GM23338 (cell line): ENCODE data around the gene MGAT4B. TPM values are rescaled to one million over a fixed set of nuclear protein-coding genes. Genes with fewer than 3 reads are reported as not detected.

Experiments used
- ATAC-seq: fragments of 200-7000 bp; cut with Tn5 transposase; 3 replicates; pipeline ENCODE4 v1.9.1; 2020
- DNase-seq: peaks from one replicate; pipeline ENCODE4 v3.0.0-alpha.2; 2015; ENCODE audit warnings: low spot score
- H2AFZ ChIP-seq: fragments of 200-600 bp; sonication (generic); 2 replicates; pipeline ENCODE4 v1.8.0; 2016; ENCODE audit warnings: antibody characterized with exemption, mild to moderate bottlenecking, moderate library complexity
- H3F3A ChIP-seq: fragments of 200-600 bp; sonication (generic); replicated peaks from 2 replicates; pipeline ENCODE4 v1.8.0; 2017; ENCODE audit warnings: antibody characterized with exemption, mixed run types, low read depth
- H3K27ac ChIP-seq: fragments of 200-600 bp; sonication (generic); 2 replicates; pipeline ENCODE4 v1.6.1; 2016; ENCODE audit warnings: low read depth
- H3K27me3 ChIP-seq: fragments of 200-600 bp; sonication (generic); 2 replicates; pipeline ENCODE4 v1.8.0; 2016; ENCODE audit warnings: mild to moderate bottlenecking, mixed run types, moderate library complexity; ENCODE audit not compliant: insufficient read depth
- H3K36me3 ChIP-seq: fragments of 200-600 bp; sonication (generic); 2 replicates; pipeline ENCODE4 v1.8.0; 2016; ENCODE audit warnings: mild to moderate bottlenecking; ENCODE audit not compliant: insufficient read depth
- H3K4me1 ChIP-seq: fragments of 200-600 bp; sonication (generic); 2 replicates; pipeline ENCODE4 v1.8.0; 2016; ENCODE audit warnings: mild to moderate bottlenecking, moderate library complexity; ENCODE audit not compliant: insufficient read depth
- H3K4me2 ChIP-seq: fragments of 200-600 bp; sonication (generic); 2 replicates; pipeline ENCODE4 v1.7.1; 2017; ENCODE audit warnings: mixed run types
- H3K4me3 ChIP-seq: fragments of 200-600 bp; sonication (generic); 2 replicates; pipeline ENCODE4 v1.6.1; 2016; ENCODE audit warnings: mixed run types
- H3K79me2 ChIP-seq: fragments of 200-600 bp; sonication (generic); replicated peaks from 2 replicates; pipeline ENCODE4 v1.8.0; 2017; ENCODE audit warnings: mild to moderate bottlenecking; ENCODE audit not compliant: insufficient read depth
- H3K9me2 ChIP-seq: fragments of 200-600 bp; sonication (generic); 2 replicates; pipeline ENCODE4 v1.8.0; 2017; ENCODE audit not compliant: insufficient read depth
- H4K20me1 ChIP-seq: fragments of 200-600 bp; sonication (generic); replicated peaks from 2 replicates; pipeline ENCODE4 v1.8.0; 2017; ENCODE audit warnings: mild to moderate bottlenecking; ENCODE audit not compliant: insufficient read depth
- H3K27ac Mint-ChIP-seq: 2 replicates; pipeline ENCODE4 v1.8.0; 2020; ENCODE audit warnings: inconsistent platforms, mild to moderate bottlenecking, moderate library complexity, mixed read lengths
- H3K27me3 Mint-ChIP-seq: 3 replicates; pipeline ENCODE4 v1.8.0; 2022; ENCODE audit warnings: low read depth, mild to moderate bottlenecking, moderate library complexity, mixed read lengths, inconsistent platforms; ENCODE audit not compliant: insufficient read depth, poor library complexity
- H3K36me3 Mint-ChIP-seq: 3 replicates; pipeline ENCODE4 v1.8.0; 2021; ENCODE audit warnings: low read depth, mild to moderate bottlenecking, inconsistent platforms, moderate library complexity, mixed read lengths
- H3K4me1 Mint-ChIP-seq: 3 replicates; pipeline ENCODE4 v1.8.0; 2020; ENCODE audit warnings: mild to moderate bottlenecking, inconsistent platforms, mixed read lengths
- H3K4me3 Mint-ChIP-seq: 3 replicates; pipeline ENCODE4 v1.8.0; 2021; ENCODE audit warnings: moderate library complexity, mild to moderate bottlenecking, inconsistent platforms, mixed read lengths
- H3K9me3 Mint-ChIP-seq: 3 replicates; pipeline ENCODE4 v1.8.0; 2020; ENCODE audit warnings: moderate library complexity, mild to moderate bottlenecking, inconsistent platforms, mixed read lengths
- CREB1 ChIP-seq: fragments of 250-450 bp; sonication (Bioruptor Pico); IDR thresholded peaks from 2 replicates; pipeline ENCODE4 v1.5.0; 2020; ENCODE audit warnings: low read depth, mild to moderate bottlenecking, moderate library complexity
- CTCF ChIP-seq, 2 experiments: fragments of 200-600 bp in 1 of 2; sonication (generic) in 1 of 2; conservative IDR thresholded peaks; 2 replicates each; pipeline versions ENCODE4 v1.5.1 to v1.6.1; 2016 to 2017; ENCODE audit warnings: antibody characterized with exemption in 2 of 2, low read depth in 2 of 2, mild to moderate bottlenecking in 2 of 2, moderate library complexity in 1 of 2
- EZH2 ChIP-seq: fragments of 200-600 bp; sonication (generic); IDR thresholded peaks from one replicate; pipeline ENCODE4 v1.8.0; 2017; ENCODE audit warnings: antibody characterized with exemption, mild to moderate bottlenecking, low read depth; ENCODE audit not compliant: unreplicated experiment
- EZH2phosphoT487 ChIP-seq: fragments of 200-600 bp; sonication (generic); IDR thresholded peaks from one replicate; pipeline ENCODE4 v1.8.1; 2018; ENCODE audit warnings: antibody characterized with exemption; ENCODE audit not compliant: unreplicated experiment
- JUNB ChIP-seq: IDR thresholded peaks from one replicate; pipeline ENCODE4 v1.6.1; 2016; ENCODE audit warnings: antibody characterized with exemption; ENCODE audit not compliant: unreplicated experiment
- NANOG ChIP-seq: IDR thresholded peaks from 2 replicates; pipeline ENCODE4 v1.6.1; 2016; ENCODE audit warnings: antibody characterized with exemption, borderline replicate concordance
- POLR2AphosphoS5 ChIP-seq: IDR thresholded peaks from 2 replicates; pipeline ENCODE4 v1.6.1; 2016; ENCODE audit warnings: antibody characterized with exemption, low read depth
- STAT1 ChIP-seq: IDR thresholded peaks from one replicate; pipeline ENCODE4 v1.6.1; 2016; ENCODE audit warnings: antibody characterized with exemption; ENCODE audit not compliant: unreplicated experiment
- ZNF331 ChIP-seq: fragments of 250-450 bp; sonication (Bioruptor Pico); IDR thresholded peaks from 2 replicates; pipeline ENCODE4 v1.5.0; 2020; ENCODE audit warnings: low read depth, mild to moderate bottlenecking, moderate library complexity
- ZNF462 ChIP-seq: fragments of 250-450 bp; sonication (Bioruptor Pico); IDR thresholded peaks from 2 replicates; pipeline ENCODE4 v1.5.0; 2020; ENCODE audit warnings: mild to moderate bottlenecking, moderate library complexity
- polyA plus RNA-seq: library from polyadenylated mRNA; unstranded; fragments of >200 nt; fragmentation: Nextera tagmentation; extraction: Ambion mirVana; gene quantifications from 2 replicates; pipeline ENCODE4 v1.2.1, GENCODE V29; 2016
- total RNA-seq: library from RNA; depleted of rRNA; stranded (reverse); fragments of >200 nt; shearing (Covaris generic); gene quantifications from 2 replicates; pipeline ENCODE4 v1.2.3, GENCODE V29; 2014

Gene MGAT4B
- total and polyA plus RNA-seq, 2 experiments from 2014 or later = 32.3 to 101 TPM

GRCh38 chr5:179759581-179760551 is 46.8 kb downstream of the MGAT4B start:
- no peaks in the 10 kb centered on the region for H3K27me3 ChIP-seq
- ATAC-seq (peak; percentile 15; the same call in 2 of the 3 replicates), DNase-seq (no peak)
- Mint-ChIP-seq H3K36me3 (no peaks in the 10 kb centered on the region), H3K4me3 (no peak overlapping the region; the same call in 2 of the 3 replicates), H3K9me3 (no peaks in the 10 kb centered on the region; the same call in 2 of the 3 replicates), H3K4me1 (peaks cover 50% of the 10 kb centered on the region), H3K27me3 (peaks cover 2% of the 10 kb centered on the region), H3K27ac (peak overlapping the region; percentile 65)
- no peak overlapping the region for H3K4me3 ChIP-seq
- TF ChIP-seq ZNF331 = no peak
- TF ChIP-seq POLR2AphosphoS5 = no peak
- H4K20me1 ChIP-seq = peaks cover 55% of the 10 kb centered on the region
- H2AFZ ChIP-seq = no peak overlapping the region
- peaks cover 18% of the 10 kb centered on the region for H3K4me1 ChIP-seq
- no peaks in the 10 kb centered on the region for H3K9me2 ChIP-seq
- peaks cover 15% of the 10 kb centered on the region; the same call in 1 of the 2 replicates for H3F3A ChIP-seq
- no peak overlapping the region for H3K4me2 ChIP-seq
- H3K27ac ChIP-seq = peak overlapping the region; percentile 69; the same call in 1 of the 2 replicates
- peaks cover 90% of the 10 kb centered on the region for H3K79me2 ChIP-seq
- H3K36me3 ChIP-seq = no peaks in the 10 kb centered on the region

GRCh38 chr5:179758955-179759354 is 47.7 kb downstream of the MGAT4B start:
- Histone ChIP-seq H2AFZ (no peak overlapping the region), H4K20me1 (peaks cover 54% of the 10 kb centered on the region), H3K4me1 (peaks cover 27% of the 10 kb centered on the region), H3K4me2 (no peak overlapping the region), H3K36me3 (no peaks in the 10 kb centered on the region), H3K27ac (no peak overlapping the region), H3K79me2 (peaks cover 90% of the 10 kb centered on the region), H3K4me3 (no peak overlapping the region), H3K27me3 (no peaks in the 10 kb centered on the region), H3K9me2 (no peaks in the 10 kb centered on the region), H3F3A (peaks cover 19% of the 10 kb centered on the region; the same call in 1 of the 2 replicates)
- H3K4me1 Mint-ChIP-seq = peaks cover 57% of the 10 kb centered on the region
- H3K9me3 Mint-ChIP-seq = no peaks in the 10 kb centered on the region; the same call in 2 of the 3 replicates
- H3K27ac Mint-ChIP-seq = no peak overlapping the region
- no peaks in the 10 kb centered on the region for H3K36me3 Mint-ChIP-seq
- H3K27me3 Mint-ChIP-seq = peaks cover 3% of the 10 kb centered on the region
- H3K4me3 Mint-ChIP-seq = no peak overlapping the region
- ATAC-seq = no peak
- no peak for DNase-seq
- TF ChIP-seq POLR2AphosphoS5 (no peak), ZNF462 (CRISPR knock-in tag) (no peak), EZH2 (no peak), EZH2phosphoT487 (no peak), JUNB (no peak), CTCF (conservative IDR thresholded peaks at IDR 0.05; ENCODE audit: low read depth in 2 of 2) (no peak), CREB1 (CRISPR knock-in tag) (no peak), STAT1 (no peak), NANOG (no peak)
